SK-N-SH (cell line): ENCODE measurements around the gene FBXL7. TPM values are rescaled to one million over a fixed set of nuclear protein-coding genes. Genes with fewer than 3 reads are reported as not detected.

Source experiments
- CTCF ChIA-PET: fragments of 300-600, 350-600 bp; formaldehyde crosslinking; extraction: SDS; loops from one replicate; lab custom pipeline; 2021; lab: Yijun Ruan, JAX
- POLR2A ChIA-PET: fragments of 350-600 bp; sonication (Branson Sonifier 250); formaldehyde crosslinking; extraction: SDS; loops from one replicate; lab custom pipeline; 2020; ENCODE audit warnings: antibody characterized with exemption, inconsistent platforms; lab: Yijun Ruan, JAX
- DNase-seq: peaks from one replicate; pipeline ENCODE4 v3.0.0; 2012
- H2AFZ ChIP-seq: fragments of 200-600 bp; sonication (generic); 2 replicates; pipeline ENCODE4 v1.8.1; 2016; ENCODE audit warnings: antibody characterized with exemption, mild to moderate bottlenecking, low read depth
- H3F3A ChIP-seq: fragments of 200-600 bp; sonication (generic); replicated peaks from 2 replicates; pipeline ENCODE3; 2016; ENCODE audit warnings: antibody characterized with exemption, mild to moderate bottlenecking; ENCODE audit not compliant: insufficient read depth
- H3K27ac ChIP-seq, 2 experiments: fragments of 200-500 bp in 1 of 2; fragments of 200-600 bp in 1 of 2; sonication (Bioruptor generic) in 1 of 2; sonication (generic), shearing (Covaris generic) in 1 of 2; 2 replicates each; pipeline versions ENCODE4 v1.5.1 to v1.6.1; 2014 to 2016; ENCODE audit warnings: low read depth in 2 of 2, inconsistent platforms in 1 of 2, low read length in 1 of 2, mild to moderate bottlenecking in 1 of 2, mixed read lengths in 1 of 2
- H3K27me3 ChIP-seq: fragments of 200-600 bp; sonication (generic), shearing (Covaris generic); 2 replicates; pipeline ENCODE4 v1.6.1; 2016; ENCODE audit warnings: mixed run types; ENCODE audit not compliant: insufficient read depth
- H3K36me3 ChIP-seq, 2 experiments: fragments of 200-500 bp in 1 of 2; fragments of 200-600 bp in 1 of 2; sonication (Bioruptor generic) in 1 of 2; sonication (generic) in 1 of 2; replicated peaks in 1 of 2; 2 replicates each; pipeline versions ENCODE3 to v1.5.1; 2014 to 2016; ENCODE audit warnings: low read length in 1 of 2, mild to moderate bottlenecking in 1 of 2; ENCODE audit not compliant: insufficient read depth in 2 of 2, control insufficient read depth in 1 of 2
- H3K4me1 ChIP-seq, 2 experiments: fragments of 200-500 bp in 1 of 2; fragments of 200-600 bp in 1 of 2; sonication (Bioruptor generic) in 1 of 2; sonication (generic), shearing (Covaris generic) in 1 of 2; 2 replicates each; pipeline versions ENCODE4 v1.5.1 to v1.6.1; 2014 to 2016; ENCODE audit warnings: low read depth in 1 of 2, low read length in 1 of 2, mixed run types in 1 of 2; ENCODE audit not compliant: insufficient read depth in 2 of 2, control insufficient read depth in 1 of 2
- H3K4me2 ChIP-seq: fragments of 200-600 bp; sonication (generic), shearing (Covaris generic); 2 replicates; pipeline ENCODE4 v1.6.1; 2017; ENCODE audit warnings: mixed run types
- H3K4me3 ChIP-seq, 2 experiments: fragments of 200-500 bp in 1 of 2; fragments of 200-600 bp in 1 of 2; sonication (Bioruptor generic) in 1 of 2; sonication (generic), shearing (Covaris generic) in 1 of 2; 2 replicates each; pipeline versions ENCODE4 v1.5.1 to v1.8.1; 2014 to 2016; ENCODE audit warnings: low read depth in 2 of 2, inconsistent platforms in 1 of 2, low read length in 1 of 2, mild to moderate bottlenecking in 1 of 2, mixed read lengths in 1 of 2, moderate library complexity in 1 of 2
- H3K79me2 ChIP-seq: fragments of 200-600 bp; sonication (generic); 2 replicates; pipeline ENCODE4 v1.8.1; 2017; ENCODE audit warnings: mild to moderate bottlenecking; ENCODE audit not compliant: insufficient read depth
- H3K9ac ChIP-seq: fragments of 200-600 bp; sonication (generic); 2 replicates; pipeline ENCODE4 v1.6.1; 2017; ENCODE audit warnings: mixed run types
- H3K9me2 ChIP-seq: fragments of 200-600 bp; sonication (generic); 2 replicates; pipeline ENCODE4 v1.6.1; 2017; ENCODE audit warnings: mixed run types
- H3K9me3 ChIP-seq: fragments of 200-600 bp; sonication (generic); 2 replicates; pipeline ENCODE4 v1.6.1; 2017; ENCODE audit warnings: mixed run types, mild to moderate bottlenecking, moderate library complexity
- H4K20me1 ChIP-seq: fragments of 200-600 bp; sonication (generic); 2 replicates; pipeline ENCODE4 v1.6.1; 2017; ENCODE audit warnings: mild to moderate bottlenecking, mixed run types; ENCODE audit not compliant: insufficient read depth
- EP300 ChIP-seq, 2 experiments: IDR thresholded peaks; 2 replicates each; pipeline versions ENCODE4 v1.4.0 to v1.6.1; 2012; ENCODE audit warnings: borderline replicate concordance in 1 of 2, low read depth in 1 of 2, low read length in 1 of 2
- EZH2phosphoT487 ChIP-seq: fragments of 200-600 bp; sonication (generic); IDR thresholded peaks from 2 replicates; pipeline ENCODE4 v1.6.1; 2017; ENCODE audit warnings: low read depth, mixed run types, mild to moderate bottlenecking, antibody characterized with exemption, moderate library complexity, borderline replicate concordance
- FOSL2 ChIP-seq: IDR thresholded peaks from 2 replicates; pipeline ENCODE4 v1.4.0; 2012; ENCODE audit warnings: low read depth, mild to moderate bottlenecking, moderate library complexity, borderline replicate concordance
- FOXM1 ChIP-seq: IDR thresholded peaks from 2 replicates; pipeline ENCODE4 v1.4.0; 2012; ENCODE audit warnings: low read depth, mild to moderate bottlenecking
- GABPA ChIP-seq: IDR thresholded peaks from 2 replicates; pipeline ENCODE4 v1.4.0; 2012; ENCODE audit warnings: low read depth, mild to moderate bottlenecking
- JUND ChIP-seq: IDR thresholded peaks from 2 replicates; pipeline ENCODE4 v1.4.0; 2012
- MEF2A ChIP-seq: IDR thresholded peaks from 2 replicates; pipeline ENCODE4 v1.4.0; 2012; ENCODE audit warnings: low read depth, borderline replicate concordance
- MXI1 ChIP-seq: IDR thresholded peaks from 2 replicates; pipeline ENCODE4 v1.6.1; 2012; ENCODE audit warnings: mild to moderate bottlenecking, low read depth, low read length, improper control_type of control experiment
- NRF1 ChIP-seq: IDR thresholded peaks from 2 replicates; pipeline ENCODE4 v1.6.1; 2012; ENCODE audit warnings: low read depth, mild to moderate bottlenecking, low read length
- POLR2AphosphoS5 ChIP-seq: IDR thresholded peaks from 2 replicates; pipeline ENCODE4 v1.6.1; 2012; ENCODE audit warnings: low read depth, low read length
- RFX5 ChIP-seq: IDR thresholded peaks from 2 replicates; pipeline ENCODE4 v1.6.1; 2012; ENCODE audit warnings: mild to moderate bottlenecking, improper control_type of control experiment, low read length
- SMC3 ChIP-seq: IDR thresholded peaks from 2 replicates; pipeline ENCODE4 v1.6.1; 2012; ENCODE audit warnings: low read depth, low read length, improper control_type of control experiment
- TEAD4 ChIP-seq: IDR thresholded peaks from 2 replicates; pipeline ENCODE4 v1.4.0; 2012; ENCODE audit warnings: mild to moderate bottlenecking, borderline replicate concordance; ENCODE audit not compliant: insufficient read depth
- YY1 ChIP-seq: IDR thresholded peaks from 2 replicates; pipeline ENCODE4 v1.4.0; 2012; ENCODE audit warnings: low read depth, mild to moderate bottlenecking
- WGBS: methylation state at CpG from one replicate; pipeline ENCODE4 v1.1.6; 2017; ENCODE audit warnings: low lambda C conversion rate; 5-methylcytosine and 5-hydroxymethylcytosine counted together
- polyA plus RNA-seq, 3 experiments: library from polyadenylated mRNA; depleted of rRNA; stranded (reverse); fragments of >200 nt; gene quantifications; 2 replicates each; pipeline ENCODE4 v1.2.3, GENCODE V29; 2012
- TF ChIP-seq, protein P1 (sequence below): fragments of 150-350 bp; IDR thresholded peaks from 2 replicates; pipeline ENCODE4 v1.6.1; 2016; ENCODE audit warnings: mild to moderate bottlenecking, low read depth, low read length
- TF ChIP-seq, protein P2 (sequence below): fragments of 150-350 bp; IDR thresholded peaks from 2 replicates; pipeline ENCODE4 v1.6.1; 2017; ENCODE audit warnings: antibody characterized with exemption, low read length, low read depth, borderline replicate concordance
- TF ChIP-seq, protein P3 (sequence below): IDR thresholded peaks from 2 replicates; pipeline ENCODE4 v1.4.0; 2012; ENCODE audit warnings: low read depth
- TF ChIP-seq, protein P4 (sequence below): fragments of 200-600 bp; sonication (generic); IDR thresholded peaks from 2 replicates; pipeline ENCODE4 v1.6.1; 2017; ENCODE audit warnings: antibody characterized with exemption, mild to moderate bottlenecking, moderate library complexity
- TF ChIP-seq, protein P5 (sequence below): IDR thresholded peaks from 2 replicates; pipeline ENCODE4; 2012

The FBXL7 gene
- polyA plus RNA-seq, 1 of the 3 experiments (the other 2 are of a cell fraction): 7.0 TPM

DNA sequence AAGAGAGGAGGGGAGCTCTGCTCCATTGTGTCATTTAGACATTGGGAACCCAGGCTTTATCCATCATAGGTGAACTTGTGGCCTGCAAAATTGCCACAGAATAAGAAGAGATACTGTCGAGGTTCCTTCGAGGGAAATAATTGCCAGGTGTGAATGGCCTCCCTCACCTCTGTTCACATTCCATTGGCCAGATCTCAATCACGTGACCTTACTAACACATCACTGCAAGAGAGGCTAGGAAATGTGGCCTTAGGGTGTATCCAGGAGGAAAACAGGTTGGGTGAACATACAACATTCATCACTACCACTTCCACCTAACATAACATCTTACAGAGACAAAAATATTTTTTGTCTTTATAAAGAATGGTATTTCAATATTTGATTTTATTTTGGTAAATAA is 182.1 kb downstream of the FBXL7 start:
- H3K9me3 ChIP-seq: no peaks in the 10 kb centered on the region
- H3K4me1 ChIP-seq: peaks cover 0 to 6% of the 10 kb centered on the region in 2 experiments; a peak in 1 of 4 replicates
- no peak overlapping the region for H2AFZ ChIP-seq
- no peak overlapping the region for H3K9ac ChIP-seq
- no peaks in the 10 kb centered on the region for H3K9me2 ChIP-seq
- H3K79me2 ChIP-seq: no peaks in the 10 kb centered on the region; the same call in 1 of the 2 replicates
- no peaks in the 10 kb centered on the region for H3K36me3 ChIP-seq
- H3K4me3 ChIP-seq: no peak overlapping the region
- DNase-seq: no peak
- ChIA-PET POLR2A (interaction anchor here (0.6 kb wide), 1 partner anchor 606 kb away, joined by 3 read pairs; no protein-coding TSS in a partner anchor), CTCF (interaction anchor here (1.3 to 1.5 kb wide), 3 partner anchors 8 to 31 kb away, joined by 3 to 6 read pairs (median 4); no protein-coding TSS in a partner anchor)
- no peak overlapping the region for H3K4me2 ChIP-seq
- no peaks in the 10 kb centered on the region for H3K27me3 ChIP-seq
- H3F3A ChIP-seq: no peaks in the 10 kb centered on the region
- WGBS: 80% methylated on average over 3 of the region's 3 CpGs
- TF ChIP-seq, protein P1, sequence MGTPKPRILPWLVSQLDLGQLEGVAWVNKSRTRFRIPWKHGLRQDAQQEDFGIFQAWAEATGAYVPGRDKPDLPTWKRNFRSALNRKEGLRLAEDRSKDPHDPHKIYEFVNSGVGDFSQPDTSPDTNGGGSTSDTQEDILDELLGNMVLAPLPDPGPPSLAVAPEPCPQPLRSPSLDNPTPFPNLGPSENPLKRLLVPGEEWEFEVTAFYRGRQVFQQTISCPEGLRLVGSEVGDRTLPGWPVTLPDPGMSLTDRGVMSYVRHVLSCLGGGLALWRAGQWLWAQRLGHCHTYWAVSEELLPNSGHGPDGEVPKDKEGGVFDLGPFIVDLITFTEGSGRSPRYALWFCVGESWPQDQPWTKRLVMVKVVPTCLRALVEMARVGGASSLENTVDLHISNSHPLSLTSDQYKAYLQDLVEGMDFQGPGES: no peak
- no peak for TF ChIP-seq FOXM1
- TF ChIP-seq SMC3: no peak
- TF ChIP-seq, protein P2, sequence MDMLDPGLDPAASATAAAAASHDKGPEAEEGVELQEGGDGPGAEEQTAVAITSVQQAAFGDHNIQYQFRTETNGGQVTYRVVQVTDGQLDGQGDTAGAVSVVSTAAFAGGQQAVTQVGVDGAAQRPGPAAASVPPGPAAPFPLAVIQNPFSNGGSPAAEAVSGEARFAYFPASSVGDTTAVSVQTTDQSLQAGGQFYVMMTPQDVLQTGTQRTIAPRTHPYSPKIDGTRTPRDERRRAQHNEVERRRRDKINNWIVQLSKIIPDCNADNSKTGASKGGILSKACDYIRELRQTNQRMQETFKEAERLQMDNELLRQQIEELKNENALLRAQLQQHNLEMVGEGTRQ: no peak
- TF ChIP-seq NRF1: no peak
- no peak for TF ChIP-seq JUND
- TF ChIP-seq TEAD4: no peak
- no peak for TF ChIP-seq GABPA
- TF ChIP-seq, protein P3, sequence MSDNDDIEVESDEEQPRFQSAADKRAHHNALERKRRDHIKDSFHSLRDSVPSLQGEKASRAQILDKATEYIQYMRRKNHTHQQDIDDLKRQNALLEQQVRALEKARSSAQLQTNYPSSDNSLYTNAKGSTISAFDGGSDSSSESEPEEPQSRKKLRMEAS: no peak
- TF ChIP-seq, protein P4, sequence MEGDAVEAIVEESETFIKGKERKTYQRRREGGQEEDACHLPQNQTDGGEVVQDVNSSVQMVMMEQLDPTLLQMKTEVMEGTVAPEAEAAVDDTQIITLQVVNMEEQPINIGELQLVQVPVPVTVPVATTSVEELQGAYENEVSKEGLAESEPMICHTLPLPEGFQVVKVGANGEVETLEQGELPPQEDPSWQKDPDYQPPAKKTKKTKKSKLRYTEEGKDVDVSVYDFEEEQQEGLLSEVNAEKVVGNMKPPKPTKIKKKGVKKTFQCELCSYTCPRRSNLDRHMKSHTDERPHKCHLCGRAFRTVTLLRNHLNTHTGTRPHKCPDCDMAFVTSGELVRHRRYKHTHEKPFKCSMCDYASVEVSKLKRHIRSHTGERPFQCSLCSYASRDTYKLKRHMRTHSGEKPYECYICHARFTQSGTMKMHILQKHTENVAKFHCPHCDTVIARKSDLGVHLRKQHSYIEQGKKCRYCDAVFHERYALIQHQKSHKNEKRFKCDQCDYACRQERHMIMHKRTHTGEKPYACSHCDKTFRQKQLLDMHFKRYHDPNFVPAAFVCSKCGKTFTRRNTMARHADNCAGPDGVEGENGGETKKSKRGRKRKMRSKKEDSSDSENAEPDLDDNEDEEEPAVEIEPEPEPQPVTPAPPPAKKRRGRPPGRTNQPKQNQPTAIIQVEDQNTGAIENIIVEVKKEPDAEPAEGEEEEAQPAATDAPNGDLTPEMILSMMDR: no peak
- no peak for TF ChIP-seq RFX5
- TF ChIP-seq, protein P5, sequence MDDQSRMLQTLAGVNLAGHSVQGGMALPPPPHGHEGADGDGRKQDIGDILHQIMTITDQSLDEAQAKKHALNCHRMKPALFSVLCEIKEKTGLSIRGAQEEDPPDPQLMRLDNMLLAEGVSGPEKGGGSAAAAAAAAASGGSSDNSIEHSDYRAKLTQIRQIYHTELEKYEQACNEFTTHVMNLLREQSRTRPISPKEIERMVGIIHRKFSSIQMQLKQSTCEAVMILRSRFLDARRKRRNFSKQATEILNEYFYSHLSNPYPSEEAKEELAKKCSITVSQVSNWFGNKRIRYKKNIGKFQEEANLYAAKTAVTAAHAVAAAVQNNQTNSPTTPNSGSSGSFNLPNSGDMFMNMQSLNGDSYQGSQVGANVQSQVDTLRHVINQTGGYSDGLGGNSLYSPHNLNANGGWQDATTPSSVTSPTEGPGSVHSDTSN: no peak
- no peak for TF ChIP-seq EP300 (IDR thresholded peaks at IDR 0.05; ENCODE audit: borderline replicate concordance in 1 of 2, low read depth in 1 of 2, low read length in 1 of 2)
- TF ChIP-seq EZH2phosphoT487: no peak
- TF ChIP-seq YY1: no peak
- TF ChIP-seq MXI1: no peak
- TF ChIP-seq MEF2A: no peak
- TF ChIP-seq POLR2AphosphoS5: no peak
- no peak for TF ChIP-seq FOSL2
- no peaks in the 10 kb centered on the region for H4K20me1 ChIP-seq
- no peak overlapping the region for H3K27ac ChIP-seq
